Stimulated activated CD8-positive, alpha-beta memory T cell treated with anti-CD3 and anti-CD28 coated beads, Interleukin-4, amount 100 ng/mL, for 1 hour (primary cell): ENCODE data around the gene SORL1-AS1.

Experiments used
- DNase-seq, 2 donors: peaks; one replicate each; pipeline ENCODE4 v3.0.0-alpha.2; 2020; ENCODE audit warnings: low read depth in 2 of 2, low spot score in 1 of 2

The SORL1-AS1 gene

GRCh38 chr11:121451986-121452608 is 670 bp downstream of the SORL1-AS1 start, which contains the start of gene SORL1:
TSS of gene SORL1 (plus strand) at chr11:121452314. CDS start at chr11:121452332, 18 bp downstream.
- DNase-seq = peak in 1 of 2 donors; percentile 54

DNA sequence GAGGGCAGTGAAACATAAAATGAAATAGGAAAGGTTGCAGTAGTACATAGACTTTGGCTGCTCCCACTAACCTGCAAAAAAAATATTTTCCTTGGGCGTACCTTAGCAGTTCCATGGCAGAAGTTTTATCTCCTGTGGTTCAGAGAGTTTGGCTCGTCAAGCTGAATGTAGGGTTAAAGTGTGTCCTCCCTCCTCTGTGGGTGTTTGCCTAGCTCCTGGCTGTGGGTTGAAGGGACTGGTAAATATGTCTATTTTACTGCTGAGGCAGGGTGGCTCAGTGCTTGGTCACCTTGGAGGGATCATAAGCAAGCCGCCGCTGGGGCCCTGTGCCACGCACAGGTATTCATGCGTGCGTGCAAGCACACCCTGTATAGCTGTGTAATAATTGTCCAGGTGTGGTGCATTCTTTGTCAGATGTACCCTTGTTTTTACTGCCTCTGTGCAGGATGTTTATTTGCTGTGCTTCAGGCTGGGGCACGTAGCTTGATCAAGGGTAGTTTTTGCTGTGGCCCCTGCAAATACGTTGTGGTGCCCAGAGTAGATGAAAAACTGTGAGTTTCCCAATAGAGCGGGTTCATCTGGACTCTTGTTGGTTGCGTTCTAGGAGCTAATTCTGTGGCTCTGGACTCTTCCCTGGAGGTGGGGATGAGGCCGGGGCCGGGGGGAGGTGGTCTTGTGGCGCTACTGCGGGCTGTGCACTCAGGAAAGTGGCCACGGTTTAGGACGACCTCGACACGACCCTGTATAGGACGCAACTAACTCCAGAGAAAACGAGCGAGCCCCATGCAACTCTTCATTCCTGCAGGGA is 1.4 kb downstream of the SORL1-AS1 start:
- no peak for DNase-seq

DNA sequence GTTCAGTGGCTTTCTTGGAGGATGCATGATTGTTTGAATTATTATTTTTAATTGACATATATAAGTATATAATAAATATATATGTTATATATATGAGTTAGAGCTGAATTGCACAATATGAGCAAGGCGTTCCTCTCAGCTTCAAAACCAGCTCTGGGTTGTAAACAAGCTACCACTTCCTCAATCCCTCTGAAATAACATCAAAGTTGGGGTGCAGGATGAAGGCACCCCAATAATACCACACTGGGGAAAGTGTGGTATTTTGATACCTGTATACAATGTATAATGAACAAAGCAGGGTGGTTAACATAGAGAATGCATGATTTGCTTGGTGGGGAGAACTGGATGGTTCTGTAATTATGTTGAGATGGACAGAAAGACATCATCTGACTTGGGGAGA is 2.4 kb downstream of the SORL1-AS1 start:
- no peak for DNase-seq

DNA sequence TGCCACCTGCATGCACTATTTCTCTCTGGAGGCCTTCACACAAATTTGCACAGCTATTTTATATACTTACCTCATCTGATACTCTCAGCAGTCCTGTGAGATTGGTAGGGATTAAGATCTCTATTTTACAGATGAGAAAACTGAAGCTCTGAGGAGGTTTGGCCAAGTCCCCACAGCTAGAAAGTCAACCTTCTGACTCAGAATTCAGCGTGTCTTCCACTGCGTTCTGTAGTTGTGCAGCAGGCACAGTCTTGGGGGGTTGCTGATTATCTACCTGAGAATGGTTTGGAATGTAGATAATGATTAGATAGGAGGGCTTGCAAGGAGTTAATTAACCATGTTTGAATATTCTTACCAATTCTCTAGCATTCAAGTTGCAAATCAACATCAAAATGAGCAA is 3.1 kb downstream of the SORL1-AS1 start:
- no peak for DNase-seq

DNA sequence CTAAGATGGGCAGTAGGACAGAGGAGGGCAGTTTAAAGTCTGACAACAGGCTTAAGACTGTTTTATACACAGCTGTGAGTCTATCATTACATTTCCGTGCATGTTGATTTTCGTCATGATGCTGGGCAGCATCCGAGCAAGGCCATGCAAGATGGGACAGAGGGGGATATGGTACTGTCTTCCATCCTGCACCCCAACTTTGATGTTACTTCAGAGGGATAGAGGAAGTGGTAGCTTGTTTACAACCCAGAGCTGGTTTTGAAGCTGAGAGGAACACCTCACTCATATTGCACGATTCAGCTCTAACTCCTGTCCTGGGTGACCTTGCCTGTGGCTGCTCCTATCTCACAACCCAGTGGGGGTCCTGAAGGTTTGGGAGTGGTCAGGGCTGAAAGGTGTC is 3.6 kb downstream of the SORL1-AS1 start:
- no peak for DNase-seq

- DNase-seq = no peak
These were observed 4.3 kb downstream of the SORL1-AS1 start for GRCh38 chr11:121448431-121448941.

DNA sequence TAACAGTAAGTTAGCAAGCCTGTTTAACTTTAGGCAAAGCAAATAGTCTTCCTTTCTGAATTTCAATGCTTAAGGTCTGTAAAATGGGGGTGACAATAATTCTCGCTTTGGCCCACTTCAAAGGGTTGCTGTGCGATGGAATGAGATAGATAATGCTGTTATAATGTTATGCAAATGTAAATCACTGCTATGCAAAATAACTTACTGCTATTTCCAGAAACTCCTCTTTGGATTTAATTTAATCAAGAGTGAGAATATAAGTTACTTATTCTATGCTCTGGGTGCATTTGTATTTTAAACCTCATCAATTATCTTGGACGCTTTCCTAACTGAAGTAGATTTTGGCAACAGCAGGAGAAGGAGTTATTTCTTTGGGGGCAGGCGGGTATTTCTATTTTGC is 4.8 kb downstream of the SORL1-AS1 start:
- no peak for DNase-seq

- no peak for DNase-seq
These were observed 6.0 kb downstream of the SORL1-AS1 start for GRCh38 chr11:121446752-121447156.

GRCh38 chr11:121445071-121445768 is 7.5 kb downstream of the SORL1-AS1 start:
- DNase-seq = no peak

DNA sequence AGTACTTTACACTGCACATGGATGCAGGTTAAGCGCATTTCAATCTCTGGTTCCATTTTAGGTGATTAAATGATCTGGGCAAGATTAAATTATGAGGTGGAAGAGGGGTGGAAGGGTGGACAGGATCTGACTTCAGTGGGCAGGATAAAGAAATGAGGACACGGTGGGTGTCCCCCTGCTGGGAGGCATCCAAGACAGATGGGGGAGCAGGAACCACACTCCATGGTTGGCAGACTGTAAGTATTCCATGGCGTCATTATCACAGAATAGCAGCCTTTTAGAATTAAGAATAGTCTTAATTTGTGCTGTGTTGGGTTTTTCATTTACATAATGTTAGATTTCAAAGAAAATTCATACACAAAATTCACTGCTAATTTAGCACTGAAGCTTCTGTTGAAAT is 8.2 kb downstream of the SORL1-AS1 start:
- DNase-seq = no peak

DNA sequence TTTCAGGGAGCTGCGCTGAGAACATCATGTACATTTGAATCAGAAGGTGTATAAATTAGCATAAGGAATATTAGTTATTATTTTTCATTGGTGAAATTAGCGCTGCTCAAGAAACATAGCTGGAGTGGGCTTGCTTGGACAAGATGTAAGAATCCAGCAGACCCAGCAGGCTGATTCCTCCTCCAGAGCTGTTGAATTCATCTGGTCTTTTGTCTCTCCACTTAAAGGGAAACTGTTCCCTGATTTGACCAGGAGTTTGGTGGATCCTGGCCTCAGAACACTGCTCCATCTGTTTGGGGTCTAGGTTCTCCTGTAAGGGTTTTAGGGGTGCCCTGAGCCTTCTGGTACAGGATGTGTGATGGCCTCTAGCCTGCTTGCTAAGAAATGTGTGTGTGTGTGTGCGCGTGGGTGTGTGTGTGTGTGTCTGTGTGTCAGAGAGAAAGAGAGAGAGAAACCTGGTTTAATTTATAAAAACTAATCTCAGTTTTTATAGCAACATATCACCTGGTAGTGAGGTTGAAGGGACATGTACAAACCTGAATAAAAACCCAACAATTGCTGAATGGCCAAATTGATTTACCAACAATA is 9.0 kb downstream of the SORL1-AS1 start:
- no peak for DNase-seq

- no peak for DNase-seq
These were observed 11.2 kb downstream of the SORL1-AS1 start for GRCh38 chr11:121441521-121441920.

GRCh38 chr11:121439759-121440158 is 13.0 kb downstream of the SORL1-AS1 start:
- DNase-seq = no peak

DNA sequence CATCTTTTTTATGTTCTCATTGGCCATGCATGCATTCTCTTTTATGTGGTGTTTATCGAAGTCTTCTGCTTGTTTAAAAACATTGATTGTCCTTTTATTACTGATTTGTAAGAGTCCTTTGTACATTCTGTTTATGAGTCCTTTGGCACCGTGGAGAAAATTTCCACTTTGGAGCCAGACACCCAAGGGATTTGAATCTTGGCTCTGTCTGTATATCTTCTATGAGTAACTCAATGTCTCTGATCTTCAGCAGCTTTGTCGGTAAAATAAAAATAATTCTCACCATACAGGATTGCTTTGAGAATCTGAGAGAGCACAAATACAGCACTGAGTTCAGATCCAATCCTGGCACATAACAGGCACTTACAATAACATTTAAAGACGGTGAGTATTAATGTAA is 13.4 kb downstream of the SORL1-AS1 start:
- no peak for DNase-seq

DNA sequence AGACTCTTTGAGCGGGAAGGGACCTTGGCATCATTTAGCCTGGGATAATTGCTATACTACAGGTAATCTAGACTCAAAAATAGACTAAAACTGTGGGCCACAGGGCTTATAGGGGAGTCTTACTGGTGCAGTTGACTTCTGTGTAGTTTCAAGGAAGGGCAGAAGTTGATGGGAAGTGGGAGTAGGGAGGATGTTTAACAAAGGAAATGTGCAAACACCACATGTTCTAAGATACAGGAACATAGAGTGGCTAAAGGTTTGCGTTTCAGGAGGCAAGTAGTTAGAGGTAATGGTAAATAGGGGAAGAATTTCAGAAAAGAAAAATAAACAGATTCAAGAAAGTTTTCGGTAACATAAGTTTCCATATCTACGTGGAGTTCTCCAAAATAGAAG is 15.1 kb downstream of the SORL1-AS1 start:
- DNase-seq = no peak

DNA sequence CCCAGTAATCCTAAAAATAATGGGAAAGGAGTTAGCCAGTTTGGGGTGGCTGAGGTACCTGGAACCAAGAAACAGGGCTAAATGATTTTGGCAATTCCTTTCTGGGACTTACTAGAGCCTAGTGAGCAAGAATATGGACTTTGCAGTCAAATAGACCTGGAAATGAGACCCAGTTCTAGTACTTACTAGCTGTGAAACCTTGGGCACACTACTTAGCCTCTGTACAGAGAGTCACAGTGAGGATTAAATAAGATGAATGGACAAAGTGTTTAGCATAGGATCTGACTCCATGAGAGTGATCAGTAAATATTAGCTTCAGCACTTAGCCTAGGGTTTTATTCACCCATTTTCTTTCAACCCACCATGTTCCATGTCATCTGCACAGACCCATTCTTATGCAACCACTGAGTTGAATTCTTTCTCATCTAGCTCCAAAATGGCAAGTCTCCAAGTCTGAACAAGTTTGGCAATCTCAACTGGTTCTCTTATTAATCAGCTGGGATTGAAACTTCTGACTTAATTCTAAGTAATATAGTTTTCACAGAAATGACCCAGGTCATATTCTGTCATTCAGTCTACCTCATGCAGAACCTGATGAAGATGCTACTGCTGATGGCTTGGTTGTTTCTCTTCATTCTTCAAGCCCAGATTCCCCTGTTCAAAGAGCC is 15.6 kb downstream of the SORL1-AS1 start:
- no peak for DNase-seq

GRCh38 chr11:121435551-121436511 is 16.9 kb downstream of the SORL1-AS1 start:
- DNase-seq = no peak

- no peak for DNase-seq
These were observed 17.6 kb downstream of the SORL1-AS1 start for GRCh38 chr11:121435132-121435531.

DNA sequence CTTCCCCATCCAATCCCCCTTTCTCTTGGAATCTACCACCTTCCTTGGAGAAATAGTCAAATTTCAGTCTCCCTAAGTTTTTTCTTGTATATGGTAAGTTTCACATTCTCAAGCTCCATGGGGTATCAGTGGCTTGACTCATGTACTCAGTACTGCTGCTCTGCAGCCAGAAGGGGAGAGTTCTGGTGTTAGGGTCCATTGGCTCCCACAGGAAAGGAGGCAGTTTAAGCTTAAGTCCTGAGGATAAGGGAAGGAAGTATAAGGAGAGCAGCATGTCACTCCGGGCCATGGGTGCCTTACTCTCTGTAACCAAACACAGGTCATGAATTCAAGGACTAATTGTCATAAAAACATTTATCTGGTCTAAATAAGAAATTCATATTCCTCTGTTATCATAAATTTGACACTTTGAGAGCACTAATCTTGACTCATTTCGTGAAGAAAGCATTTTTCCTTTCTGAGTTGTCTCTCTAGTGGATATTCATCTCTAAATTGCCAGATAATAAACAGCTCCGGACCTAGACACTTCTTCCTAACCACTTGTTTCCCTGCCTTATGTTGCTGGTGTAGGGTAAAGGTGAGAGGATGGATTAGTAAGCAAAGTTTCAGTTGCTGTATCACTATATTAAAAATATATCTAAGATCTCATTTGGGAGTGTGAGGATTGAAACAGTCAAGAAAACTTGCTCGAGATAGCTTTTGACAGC is 20.8 kb downstream of the SORL1-AS1 start:
- DNase-seq = no peak
